H1 (cell line): ENCODE data around the gene ACVR1.

Experiments
- JUN ChIP-seq: IDR thresholded peaks from 2 replicates; pipeline ENCODE4 v1.6.1; 2011; ENCODE audit warnings: low read depth, mild to moderate bottlenecking, improper control_type of control experiment, low read length
- PHF8 ChIP-seq: fragments of 200-600 bp; sonication (generic); conservative IDR thresholded peaks from 2 replicates; pipeline ENCODE4 v1.7.1; 2012; ENCODE audit warnings: low read depth, mild to moderate bottlenecking, inconsistent platforms, low read length, moderate library complexity
- POLR2AphosphoS5 ChIP-seq: IDR thresholded peaks from 2 replicates; pipeline ENCODE4 v1.6.1; 2011; ENCODE audit warnings: low read depth, low read length
- RBBP5 ChIP-seq: IDR thresholded peaks from 2 replicates; pipeline ENCODE4 v1.7.1; 2012; ENCODE audit warnings: low read depth, mild to moderate bottlenecking, inconsistent platforms, low read length, moderate library complexity, borderline replicate concordance
- TCF12 ChIP-seq: IDR thresholded peaks from 2 replicates; pipeline ENCODE4 v1.6.1; 2011; ENCODE audit warnings: low read depth, mild to moderate bottlenecking, low read length
- TF ChIP-seq, protein P1 (sequence below), 3 experiments: IDR thresholded peaks; 1 replicate in 2 of 3; 2 replicates in 1 of 3; pipeline versions ENCODE4 v1.5.1 to v1.6.1; 2011; ENCODE audit warnings: low read length in 3 of 3, mild to moderate bottlenecking in 3 of 3, inconsistent platforms in 2 of 3, low read depth in 1 of 3, moderate library complexity in 1 of 3; ENCODE audit not compliant: insufficient read depth in 1 of 3; ENCODE audit errors: control extremely low read depth in 1 of 3

DNA sequence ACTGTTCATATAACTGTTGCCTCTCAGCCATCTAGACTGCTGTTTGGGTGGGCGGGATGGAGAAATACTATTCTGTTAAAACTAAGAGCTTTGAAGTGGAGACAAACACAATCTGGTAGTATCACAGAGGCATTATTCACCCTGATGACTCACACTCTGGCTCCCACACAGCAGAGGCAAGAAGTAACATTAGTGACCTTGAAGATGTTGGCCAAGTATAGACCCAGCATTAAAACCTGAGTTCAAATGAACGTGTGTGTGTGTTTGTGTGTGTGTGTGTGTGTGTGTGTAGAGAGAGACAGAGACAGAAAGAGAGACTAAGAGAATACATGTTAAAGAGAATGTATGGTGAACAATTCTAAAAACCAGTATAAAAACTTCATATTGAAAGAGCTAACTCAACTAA is 22.5 kb upstream of the ACVR1 start:
- TF ChIP-seq POLR2AphosphoS5 (no peak), JUN (no peak), PHF8 (no peak), RBBP5 (no peak), TCF12 (no peak)
- TF ChIP-seq, protein P1, sequence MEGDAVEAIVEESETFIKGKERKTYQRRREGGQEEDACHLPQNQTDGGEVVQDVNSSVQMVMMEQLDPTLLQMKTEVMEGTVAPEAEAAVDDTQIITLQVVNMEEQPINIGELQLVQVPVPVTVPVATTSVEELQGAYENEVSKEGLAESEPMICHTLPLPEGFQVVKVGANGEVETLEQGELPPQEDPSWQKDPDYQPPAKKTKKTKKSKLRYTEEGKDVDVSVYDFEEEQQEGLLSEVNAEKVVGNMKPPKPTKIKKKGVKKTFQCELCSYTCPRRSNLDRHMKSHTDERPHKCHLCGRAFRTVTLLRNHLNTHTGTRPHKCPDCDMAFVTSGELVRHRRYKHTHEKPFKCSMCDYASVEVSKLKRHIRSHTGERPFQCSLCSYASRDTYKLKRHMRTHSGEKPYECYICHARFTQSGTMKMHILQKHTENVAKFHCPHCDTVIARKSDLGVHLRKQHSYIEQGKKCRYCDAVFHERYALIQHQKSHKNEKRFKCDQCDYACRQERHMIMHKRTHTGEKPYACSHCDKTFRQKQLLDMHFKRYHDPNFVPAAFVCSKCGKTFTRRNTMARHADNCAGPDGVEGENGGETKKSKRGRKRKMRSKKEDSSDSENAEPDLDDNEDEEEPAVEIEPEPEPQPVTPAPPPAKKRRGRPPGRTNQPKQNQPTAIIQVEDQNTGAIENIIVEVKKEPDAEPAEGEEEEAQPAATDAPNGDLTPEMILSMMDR (IDR thresholded peaks at IDR 0.05; ENCODE audit: control extremely low read depth in 1 of 3, insufficient read depth in 1 of 3, low read depth in 1 of 3, low read length in 3 of 3) = no peak
